Endothelial cell (in vitro differentiated cells): ENCODE measurements around the gene MAP6. TPM values are rescaled to one million over a fixed set of nuclear protein-coding genes. Genes with fewer than 3 reads are reported as not detected.

Experiments
- DNase-seq: peaks from one replicate; pipeline ENCODE4 v3.0.0; 2021; ENCODE audit warnings: low spot score
- H3K27ac Mint-ChIP-seq: one replicate; pipeline ENCODE4 v1.8.0; 2021; ENCODE audit warnings: mixed read lengths, inconsistent platforms; ENCODE audit not compliant: unreplicated experiment
- H3K27me3 Mint-ChIP-seq: one replicate; pipeline ENCODE4 v1.8.0; 2021; ENCODE audit warnings: mild to moderate bottlenecking, moderate library complexity, mixed read lengths, inconsistent platforms; ENCODE audit not compliant: unreplicated experiment
- H3K36me3 Mint-ChIP-seq: one replicate; pipeline ENCODE4 v1.8.0; 2021; ENCODE audit warnings: mild to moderate bottlenecking, low read depth, mixed read lengths, inconsistent platforms; ENCODE audit not compliant: unreplicated experiment
- H3K4me1 Mint-ChIP-seq: one replicate; pipeline ENCODE4 v1.8.0; 2021; ENCODE audit warnings: mild to moderate bottlenecking, mixed read lengths, inconsistent platforms; ENCODE audit not compliant: unreplicated experiment
- H3K4me3 Mint-ChIP-seq: one replicate; pipeline ENCODE4 v1.8.0; 2021; ENCODE audit warnings: mild to moderate bottlenecking, mixed read lengths, inconsistent platforms; ENCODE audit not compliant: unreplicated experiment
- H3K9me3 Mint-ChIP-seq: one replicate; pipeline ENCODE4 v1.8.0; 2021; ENCODE audit warnings: mixed read lengths, inconsistent platforms; ENCODE audit not compliant: unreplicated experiment
- total RNA-seq: library from RNA; stranded (reverse); fragmentation: NEBNext Ultra II Directional; extraction: Animal tissue kit (Norgen Biotek cat#: 25700); gene quantifications from one replicate; pipeline ENCODE4 v1.2.1, GENCODE V29; 2021; ENCODE audit not compliant: unreplicated experiment
- TF ChIP-seq, protein P1 (sequence below): fragments of 200-600 bp; sonication (generic); IDR thresholded peaks from one replicate; pipeline ENCODE4 v1.5.0; 2021; ENCODE audit warnings: antibody characterized with exemption; ENCODE audit not compliant: unreplicated experiment

The MAP6 gene
- total RNA-seq, 1 donor from 2014 or later: 0.26 TPM

DNA sequence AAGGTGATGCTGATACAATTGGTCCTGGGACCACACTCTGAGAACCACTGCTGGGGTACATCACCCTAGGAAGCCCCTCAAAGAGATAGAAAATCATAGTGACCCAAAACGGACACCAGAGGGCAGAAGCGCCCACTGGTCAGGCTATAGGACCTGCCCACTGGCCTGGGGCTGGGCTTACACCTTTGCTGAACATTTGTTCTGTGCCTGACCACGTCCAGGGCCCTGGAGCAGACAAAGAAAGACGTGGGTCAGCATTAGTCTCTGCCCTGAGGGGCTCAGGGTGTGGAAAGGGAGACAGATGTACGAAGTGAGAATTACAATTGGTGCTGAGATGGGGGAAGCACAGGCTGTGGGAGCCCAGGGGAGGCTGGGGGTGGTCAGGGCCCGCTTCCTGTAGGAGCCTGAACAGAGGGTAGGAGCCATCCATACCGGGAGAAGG, 121.2 kb downstream of the MAP6 start:
- TF ChIP-seq, protein P1, sequence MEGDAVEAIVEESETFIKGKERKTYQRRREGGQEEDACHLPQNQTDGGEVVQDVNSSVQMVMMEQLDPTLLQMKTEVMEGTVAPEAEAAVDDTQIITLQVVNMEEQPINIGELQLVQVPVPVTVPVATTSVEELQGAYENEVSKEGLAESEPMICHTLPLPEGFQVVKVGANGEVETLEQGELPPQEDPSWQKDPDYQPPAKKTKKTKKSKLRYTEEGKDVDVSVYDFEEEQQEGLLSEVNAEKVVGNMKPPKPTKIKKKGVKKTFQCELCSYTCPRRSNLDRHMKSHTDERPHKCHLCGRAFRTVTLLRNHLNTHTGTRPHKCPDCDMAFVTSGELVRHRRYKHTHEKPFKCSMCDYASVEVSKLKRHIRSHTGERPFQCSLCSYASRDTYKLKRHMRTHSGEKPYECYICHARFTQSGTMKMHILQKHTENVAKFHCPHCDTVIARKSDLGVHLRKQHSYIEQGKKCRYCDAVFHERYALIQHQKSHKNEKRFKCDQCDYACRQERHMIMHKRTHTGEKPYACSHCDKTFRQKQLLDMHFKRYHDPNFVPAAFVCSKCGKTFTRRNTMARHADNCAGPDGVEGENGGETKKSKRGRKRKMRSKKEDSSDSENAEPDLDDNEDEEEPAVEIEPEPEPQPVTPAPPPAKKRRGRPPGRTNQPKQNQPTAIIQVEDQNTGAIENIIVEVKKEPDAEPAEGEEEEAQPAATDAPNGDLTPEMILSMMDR: peak; percentile 90
- peak overlapping the region; percentile 72 for H3K27ac Mint-ChIP-seq
- no peak overlapping the region for H3K4me3 Mint-ChIP-seq
- peak; percentile 81 for DNase-seq
- no peaks in the 10 kb centered on the region for H3K27me3 Mint-ChIP-seq
- H3K4me1 Mint-ChIP-seq: peaks cover 17% of the 10 kb centered on the region
- no peaks in the 10 kb centered on the region for H3K9me3 Mint-ChIP-seq
- H3K36me3 Mint-ChIP-seq: no peaks in the 10 kb centered on the region

DNA sequence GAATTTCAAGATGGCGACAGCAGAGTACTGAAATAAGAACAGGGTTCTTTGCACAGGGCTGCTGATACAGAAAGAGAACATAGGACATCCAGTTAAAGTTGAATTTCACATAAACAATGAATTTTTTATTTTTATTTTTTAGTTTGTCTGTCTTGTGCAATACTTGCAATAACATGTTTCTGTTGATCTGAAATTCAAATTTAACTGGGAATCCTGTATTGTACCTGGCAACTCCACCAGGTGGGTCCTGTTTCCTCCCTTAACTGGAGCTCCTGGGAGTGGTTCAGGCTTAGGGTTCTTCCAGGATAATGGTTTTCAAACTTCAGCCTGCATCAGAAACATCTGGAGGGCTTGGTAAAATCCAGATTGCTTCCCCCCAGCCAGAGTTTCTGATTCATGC, 121.7 kb downstream of the MAP6 start:
- TF ChIP-seq, protein P1: no peak
- Mint-ChIP-seq H3K36me3 (no peaks in the 10 kb centered on the region), H3K4me1 (peaks cover 19% of the 10 kb centered on the region), H3K27me3 (no peaks in the 10 kb centered on the region), H3K27ac (no peak overlapping the region), H3K9me3 (no peaks in the 10 kb centered on the region), H3K4me3 (no peak overlapping the region)
- DNase-seq: no peak

DNA sequence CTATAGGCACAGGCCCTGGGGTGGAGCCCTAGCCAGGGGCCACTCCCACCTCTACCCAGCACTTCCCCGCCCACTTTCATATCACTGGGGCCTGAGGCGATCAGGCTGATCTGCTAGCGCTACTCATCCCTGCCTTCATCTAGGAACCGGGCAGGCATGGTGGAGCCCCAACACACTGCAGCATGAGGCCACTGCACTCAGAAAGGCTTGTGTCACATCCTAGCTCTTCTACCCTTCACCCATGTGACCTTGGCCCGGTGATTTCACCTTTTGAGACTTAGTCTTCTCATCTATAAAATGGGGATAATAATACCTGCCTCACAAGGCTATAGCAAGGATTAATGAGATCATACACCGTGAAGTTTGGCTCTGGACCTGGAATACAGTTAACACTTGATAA, 125.0 kb downstream of the MAP6 start:
- Mint-ChIP-seq H3K27ac (no peak overlapping the region), H3K4me1 (peaks cover 25% of the 10 kb centered on the region), H3K9me3 (no peaks in the 10 kb centered on the region), H3K36me3 (no peaks in the 10 kb centered on the region), H3K27me3 (peaks cover 6% of the 10 kb centered on the region), H3K4me3 (no peak overlapping the region)
- TF ChIP-seq, protein P1: no peak
- DNase-seq: no peak

DNA sequence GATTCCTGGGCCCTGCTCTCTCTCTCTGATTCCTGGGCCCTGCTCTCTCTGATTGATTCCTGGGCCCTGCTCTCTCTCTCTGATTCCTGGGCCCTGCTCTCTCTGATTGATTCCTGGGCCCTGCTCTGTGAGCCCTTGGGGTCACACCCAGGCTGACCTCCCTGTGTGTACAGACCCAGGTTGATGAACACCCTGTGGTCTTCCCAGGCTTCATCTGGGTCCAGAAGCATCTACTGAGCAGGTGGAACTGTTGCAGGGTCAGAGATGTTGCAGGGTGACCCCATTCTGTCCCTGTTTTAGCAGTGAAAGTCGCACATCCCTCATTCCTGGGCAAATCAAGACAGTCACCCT, 126.8 kb downstream of the MAP6 start:
- Mint-ChIP-seq H3K27me3 (peaks cover 6% of the 10 kb centered on the region), H3K9me3 (no peaks in the 10 kb centered on the region), H3K4me3 (no peak overlapping the region), H3K27ac (peak overlapping the region; percentile 26), H3K4me1 (peaks cover 34% of the 10 kb centered on the region), H3K36me3 (no peaks in the 10 kb centered on the region)
- TF ChIP-seq, protein P1: no peak
- no peak for DNase-seq

DNA sequence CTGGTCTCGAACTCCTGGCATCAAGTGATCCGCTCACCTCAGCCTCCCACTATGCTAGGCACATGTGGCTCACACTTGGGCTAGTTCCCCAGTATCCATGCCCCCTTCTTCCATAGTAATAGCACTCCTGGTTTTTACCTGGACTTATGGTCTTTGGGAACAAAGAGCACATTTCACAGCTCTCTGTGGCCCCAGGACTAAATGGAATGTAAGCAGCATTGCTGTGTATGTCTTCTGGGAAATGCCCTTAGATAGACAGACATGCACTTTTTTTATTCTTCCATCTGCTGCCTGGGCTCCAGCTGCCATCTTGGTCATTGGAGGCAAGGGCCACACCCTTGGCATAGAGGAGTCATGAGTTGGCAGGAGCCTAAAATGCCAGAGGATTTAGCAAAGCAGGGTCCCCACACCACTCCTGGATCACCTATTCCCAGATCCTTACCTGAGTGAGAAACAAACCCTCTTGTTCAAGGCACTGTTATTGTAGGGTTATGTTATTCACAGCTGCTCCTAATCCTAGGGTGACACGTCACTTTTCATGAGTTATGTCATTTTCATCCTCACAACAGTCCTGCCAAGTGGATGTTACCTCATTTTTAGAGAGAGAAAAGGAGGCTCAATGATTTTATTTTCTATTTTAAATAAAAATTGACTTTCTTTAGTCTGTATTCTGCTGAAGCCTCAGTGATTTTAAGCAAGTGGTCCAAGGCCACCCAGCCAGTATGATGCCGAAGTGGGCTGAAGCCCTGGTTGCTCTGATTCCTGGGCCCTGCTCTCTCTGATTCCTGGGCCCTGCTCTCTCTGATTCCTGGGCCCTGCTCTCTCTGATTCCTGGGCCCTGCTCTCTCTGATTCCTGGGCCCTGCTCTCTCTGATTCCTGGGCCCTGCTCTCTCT, 127.4 kb downstream of the MAP6 start:
- no peak overlapping the region for H3K27ac Mint-ChIP-seq
- H3K27me3 Mint-ChIP-seq: peaks cover 6% of the 10 kb centered on the region
- peaks cover 40% of the 10 kb centered on the region for H3K4me1 Mint-ChIP-seq
- no peaks in the 10 kb centered on the region for H3K36me3 Mint-ChIP-seq
- no peak overlapping the region for H3K4me3 Mint-ChIP-seq
- no peak for DNase-seq
- no peaks in the 10 kb centered on the region for H3K9me3 Mint-ChIP-seq
- TF ChIP-seq, protein P1: no peak
